Measurements from ENCODE around the gene ZNF33B.
"Not testable (repeated sequence)": the region's sequence is repeated elsewhere in the genome, so short reads cannot be mapped to it uniquely, and the experiment has no call there.

The ZNF33B gene

GRCh38 chr10:42609872-42610271 is 28.5 kb downstream of the ZNF33B start:
- DNase-seq: no peak

- DNase-seq: no peak
Measured at GRCh38 chr10:42598249-42598873, 40.0 kb downstream of the ZNF33B start.

- DNase-seq: no peak
Measured at GRCh38 chr10:42596196-42596595, 42.2 kb downstream of the ZNF33B start.

- no peak for DNase-seq
Measured at GRCh38 chr10:42594246-42594650, 44.1 kb downstream of the ZNF33B start.

- no peak for DNase-seq
Measured at GRCh38 chr10:42593284-42593683, 45.1 kb downstream of the ZNF33B start.

- DNase-seq: no peak
Measured at GRCh38 chr10:42583828-42584227, 54.5 kb downstream of the ZNF33B start.

GRCh38 chr10:42578019-42578418 is 60.4 kb downstream of the ZNF33B start:
- DNase-seq: no peak

- DNase-seq: no peak
Measured at GRCh38 chr10:42576338-42576737, 62.0 kb downstream of the ZNF33B start.

GRCh38 chr10:42574336-42574735 is 64.0 kb downstream of the ZNF33B start:
- DNase-seq: no peak

GRCh38 chr10:42556931-42557330 is 81.4 kb downstream of the ZNF33B start:
- no peak for DNase-seq

- DNase-seq: not testable (repeated sequence)
Measured at GRCh38 chr10:42553576-42553975, 84.8 kb downstream of the ZNF33B start.

GRCh38 chr10:42553064-42553407 is 85.3 kb downstream of the ZNF33B start:
- no peak for DNase-seq

GRCh38 chr10:42552188-42553063 is 85.9 kb downstream of the ZNF33B start:
- peak; percentile 98 for DNase-seq

GRCh38 chr10:42551582-42552187 is 86.7 kb downstream of the ZNF33B start:
- peak; percentile 20 for DNase-seq

GRCh38 chr10:42549851-42550250 is 88.5 kb downstream of the ZNF33B start:
- DNase-seq: no peak

- no peak for DNase-seq
Measured at GRCh38 chr10:42548254-42548653, 90.1 kb downstream of the ZNF33B start.

- DNase-seq: no peak
Measured at GRCh38 chr10:42544945-42545344, 93.4 kb downstream of the ZNF33B start.

GRCh38 chr10:42543840-42544372 is 94.5 kb downstream of the ZNF33B start:
- no peak for DNase-seq
